Natural killer cell (primary cell): ENCODE data around the gene NOS1AP. TPM values are rescaled to one million over a fixed set of nuclear protein-coding genes. Genes with fewer than 3 reads are reported as not detected.
A peak's percentile ranks its signal among the peaks of the same experiment; 100 is the strongest.

Source experiments
- ATAC-seq, 3 donors: fragments of 150-1000 bp in 2 of 3; fragments of 200-7000 bp in 1 of 3; cut with Tn5 transposase; 1 replicate in 1 of 3; 2 replicates in 2 of 3; pipeline ENCODE4 v1.10.0; 2021; ENCODE audit warnings: mild to moderate bottlenecking in 2 of 3, moderate library complexity in 2 of 3
- DNase-seq, 2 donors: peaks; one replicate each; pipeline versions ENCODE4 v3.0.0 to v3.0.0-alpha.2; 2013 to 2021; ENCODE audit warnings: mixed read lengths in 1 of 2
- H3K27ac ChIP-seq: one replicate; pipeline ENCODE4 v1.5.1; 2013; ENCODE audit warnings: mild to moderate bottlenecking, low read length
- H3K27me3 ChIP-seq: one replicate; pipeline ENCODE4 v1.6.1; 2013; ENCODE audit warnings: low read length; ENCODE audit not compliant: control insufficient read depth, insufficient read depth
- H3K36me3 ChIP-seq: one replicate; pipeline ENCODE4 v1.6.1; 2013; ENCODE audit warnings: low read length; ENCODE audit not compliant: control insufficient read depth, insufficient read depth
- H3K4me1 ChIP-seq: one replicate; pipeline ENCODE4 v1.6.1; 2013; ENCODE audit warnings: low read length; ENCODE audit not compliant: control insufficient read depth, insufficient read depth
- H3K4me3 ChIP-seq: one replicate; pipeline ENCODE4 v1.5.1; 2013; ENCODE audit warnings: low read length
- H3K9me3 ChIP-seq: one replicate; pipeline ENCODE4 v1.6.1; 2013; ENCODE audit warnings: low read length; ENCODE audit not compliant: control insufficient read depth, insufficient read depth
- H3K27ac Mint-ChIP-seq, 2 donors: one replicate each; pipeline ENCODE4 v1.8.0; 2022; ENCODE audit warnings: mild to moderate bottlenecking in 2 of 2, mixed read lengths in 2 of 2, moderate library complexity in 1 of 2
- H3K27me3 Mint-ChIP-seq, 2 donors: one replicate each; pipeline ENCODE4 v1.8.0; 2022; ENCODE audit warnings: low read depth in 2 of 2, mixed read lengths in 2 of 2
- H3K36me3 Mint-ChIP-seq: one replicate; pipeline ENCODE4 v1.8.0; 2022; ENCODE audit warnings: mixed read lengths
- H3K4me1 Mint-ChIP-seq, 2 donors: one replicate each; pipeline ENCODE4 v1.8.0; 2022; ENCODE audit warnings: mixed read lengths in 2 of 2
- H3K4me3 Mint-ChIP-seq: one replicate; pipeline ENCODE4 v1.8.0; 2022; ENCODE audit warnings: mild to moderate bottlenecking, moderate library complexity, mixed read lengths
- H3K9me3 Mint-ChIP-seq, 2 donors: one replicate each; pipeline ENCODE4 v1.8.0; 2022; ENCODE audit warnings: mixed read lengths in 2 of 2
- CTCF ChIP-seq: fragments of 200-600 bp; IDR thresholded peaks from one replicate; pipeline ENCODE4 v1.8.0; 2022; ENCODE audit warnings: antibody characterized with exemption
- WGBS: methylation state at CpG from one replicate; pipeline ENCODE4 v1.1.7; 2013; ENCODE audit warnings: missing lambda C conversion rate; ENCODE audit not compliant: insufficient coverage; 5-methylcytosine and 5-hydroxymethylcytosine counted together
- intact Hi-C: fragments of 100-400 bp; cut with micrococcal nuclease; formaldehyde crosslinking; loops from one replicate; pipeline ENCODE4 v1.14.2; 2022
- total RNA-seq, 4 donors: library from RNA; stranded (reverse); fragments of 120-200 nt in 1 of 4; gene quantifications; one replicate each; pipeline versions ENCODE4 v1.2.3 to v1.2.4, GENCODE V29; 2013 to 2022

Gene NOS1AP
- under 1 TPM in 2 of 3 donors, not detected in 1; 0.09 to 0.20 TPM for total RNA-seq
- total RNA-seq (2013) = 0.02 TPM

GRCh38 chr1:162069334-162070093, at the start of gene NOS1AP:
NOS1AP (plus strand) TSS chr1:162069691; CDS start chr1:162070178, 487 bp downstream.
- Histone ChIP-seq H3K36me3 (no peaks in the 10 kb centered on the region), H3K4me1 (peaks cover 12% of the 10 kb centered on the region), H3K4me3 (peak within 1 kb of the TSS; percentile 25), H3K9me3 (no peaks in the 10 kb centered on the region), H3K27ac (no peak within 1 kb of the TSS), H3K27me3 (peaks cover 36% of the 10 kb centered on the region)
- H3K9me3 Mint-ChIP-seq = no peaks in the 10 kb centered on the region
- peak within 1 kb of the TSS; percentile 89 for H3K4me3 Mint-ChIP-seq
- DNase-seq = peak; percentile 73 to 84
- TF ChIP-seq CTCF = no peak
- WGBS = under 1% methylated on average over 95 of the region's 95 CpGs
- intact Hi-C loops = no loop called here
- peak; percentile 96 to 99 (median 99) for ATAC-seq
- no peaks in the 10 kb centered on the region for H3K36me3 Mint-ChIP-seq
- H3K27ac Mint-ChIP-seq = peak within 1 kb of the TSS in 1 of 2 donors; percentile 74
- peaks cover 39 to 67% of the 10 kb centered on the region in 2 donors for H3K27me3 Mint-ChIP-seq
- H3K4me1 Mint-ChIP-seq = peaks cover 0 to 7% of the 10 kb centered on the region in 2 donors

GRCh38 chr1:162020150-162020549, 49.3 kb upstream of the NOS1AP start:
- Histone ChIP-seq H3K4me1 (peaks cover 12% of the 10 kb centered on the region), H3K36me3 (no peaks in the 10 kb centered on the region), H3K4me3 (no peak overlapping the region), H3K9me3 (no peaks in the 10 kb centered on the region), H3K27me3 (peaks cover 6% of the 10 kb centered on the region), H3K27ac (no peak overlapping the region)
- Mint-ChIP-seq H3K36me3 (no peaks in the 10 kb centered on the region), H3K9me3 (no peaks in the 10 kb centered on the region), H3K27ac (no peak overlapping the region), H3K4me3 (no peak overlapping the region), H3K4me1 (peaks cover 8 to 15% of the 10 kb centered on the region in 2 donors), H3K27me3 (peaks cover 31 to 46% of the 10 kb centered on the region in 2 donors)
- intact Hi-C loops = no loop called here
- WGBS = 72% methylated on average over 2 of the region's 2 CpGs
- no peak for TF ChIP-seq CTCF
- no peak for ATAC-seq
- no peak for DNase-seq

DNA sequence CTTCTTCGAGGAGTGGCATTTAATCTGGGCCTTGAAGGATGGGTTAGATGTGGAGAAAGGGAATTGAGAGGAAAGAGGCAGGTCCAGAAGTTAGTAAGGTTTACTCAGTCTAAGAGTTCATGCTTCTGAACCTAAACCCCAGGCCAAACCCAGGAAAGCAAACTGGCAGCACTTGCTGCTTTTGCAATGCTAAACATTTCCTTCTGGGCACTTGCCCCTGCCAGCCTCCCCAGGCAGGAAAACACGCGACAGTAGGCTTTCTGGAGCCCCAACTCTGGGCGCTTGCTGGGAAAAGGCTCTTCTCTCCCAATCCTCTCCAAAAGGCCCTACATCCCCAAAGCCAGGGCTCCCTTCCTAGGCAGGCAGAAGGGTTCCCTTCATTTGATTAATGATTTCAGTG, 48.4 kb upstream of the NOS1AP start:
- Mint-ChIP-seq H3K27ac (no peak overlapping the region), H3K4me3 (no peak overlapping the region), H3K36me3 (no peaks in the 10 kb centered on the region), H3K27me3 (peaks cover 31 to 46% of the 10 kb centered on the region in 2 donors), H3K9me3 (no peaks in the 10 kb centered on the region), H3K4me1 (peaks cover 8 to 15% of the 10 kb centered on the region in 2 donors)
- Histone ChIP-seq H3K4me3 (no peak overlapping the region), H3K36me3 (no peaks in the 10 kb centered on the region), H3K4me1 (peaks cover 12% of the 10 kb centered on the region), H3K9me3 (no peaks in the 10 kb centered on the region), H3K27me3 (peaks cover 8% of the 10 kb centered on the region), H3K27ac (no peak overlapping the region)
- intact Hi-C loops = no loop called here
- 85% methylated on average over 4 of the region's 4 CpGs for WGBS
- no peak for DNase-seq
- no peak for TF ChIP-seq CTCF
- ATAC-seq = no peak
